ENCODE measurements around the gene UBE2B.

Gene UBE2B

GRCh38 chr5:134438721-134439123 is 67.4 kb downstream of the UBE2B start:
- DNase-seq = no peak

DNA sequence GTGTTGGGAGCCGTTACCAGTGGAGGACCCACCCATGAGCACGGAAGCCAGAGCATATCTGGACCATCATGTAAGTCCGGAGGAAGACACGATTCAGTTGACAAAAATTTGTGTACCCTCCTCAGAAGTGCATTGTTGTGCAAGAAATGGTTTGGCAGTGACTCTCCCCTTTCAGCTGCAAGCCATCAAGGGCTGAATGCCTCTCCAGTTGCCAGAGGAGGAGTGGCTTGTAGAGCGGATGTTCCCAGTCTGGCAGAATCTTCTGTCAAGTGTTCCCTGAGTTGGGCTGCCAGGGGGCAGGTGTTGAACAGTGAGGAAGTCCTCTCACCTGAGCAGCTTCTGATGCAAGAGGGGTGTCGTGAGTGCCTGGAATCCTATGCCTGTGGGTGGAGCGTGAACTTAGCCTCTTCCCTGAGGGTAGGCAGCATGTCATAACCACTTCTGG is 67.9 kb downstream of the UBE2B start:
- DNase-seq = no peak

DNA sequence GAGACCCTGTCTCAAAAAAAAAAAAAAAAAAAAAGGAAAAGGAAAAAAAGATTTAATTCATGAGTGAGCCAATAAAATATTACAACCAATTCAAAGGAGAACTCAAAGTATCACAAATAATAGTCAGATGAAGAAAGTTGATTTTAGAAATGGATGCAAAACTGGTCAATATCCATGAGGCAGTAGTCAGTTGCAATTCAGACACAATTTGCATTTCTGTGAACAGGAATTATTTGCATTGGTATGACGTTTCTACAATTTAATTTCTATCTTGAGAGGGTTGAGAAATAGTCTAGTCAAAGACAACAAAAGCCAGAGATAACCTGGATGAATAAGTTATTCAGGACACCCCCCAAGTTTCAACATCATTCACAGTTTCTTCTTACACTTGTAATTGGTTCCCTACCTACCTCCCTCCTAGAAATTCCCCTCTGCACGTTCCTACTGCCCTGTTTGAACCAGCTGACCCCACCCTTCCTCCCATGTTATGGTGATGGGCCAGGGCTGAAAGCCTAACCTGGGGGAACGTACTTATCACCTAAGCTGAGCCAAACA is 68.9 kb downstream of the UBE2B start:
- DNase-seq = no peak

Data from GF-D8 (cell line).